OCI-LY1 (cell line): Measurements from ENCODE around the gene RADIL.
"Not testable (repeated sequence)": the region's sequence is repeated elsewhere in the genome, so short reads cannot be mapped to it uniquely, and the experiment has no call there.

Experiments used
- H2AFZ ChIP-seq: fragments of 200-600 bp; sonication (generic), shearing (Covaris generic); 2 replicates; pipeline ENCODE4 v1.6.0; 2014; ENCODE audit warnings: antibody characterized with exemption, mild to moderate bottlenecking, low read length
- H3F3A ChIP-seq: fragments of 200-600 bp; sonication (generic), shearing (Covaris generic); 2 replicates; pipeline ENCODE4 v1.6.0; 2014; ENCODE audit warnings: mild to moderate bottlenecking, antibody characterized with exemption, low read length, moderate library complexity; ENCODE audit not compliant: insufficient read depth
- H3K27ac ChIP-seq: fragments of 200-600 bp; sonication (generic); 2 replicates; pipeline ENCODE4 v1.5.1; 2014; ENCODE audit warnings: low read length, mixed run types, mild to moderate bottlenecking, low read depth; ENCODE audit not compliant: poor library complexity, severe bottlenecking
- H3K27me3 ChIP-seq: fragments of 200-600 bp; sonication (generic); 2 replicates; pipeline ENCODE4 v1.6.0; 2014; ENCODE audit warnings: antibody characterized with exemption, mild to moderate bottlenecking, low read length, moderate library complexity; ENCODE audit not compliant: insufficient read depth
- H3K36me3 ChIP-seq: fragments of 200-600 bp; sonication (generic); 2 replicates; pipeline ENCODE4 v1.6.1; 2014; ENCODE audit warnings: mild to moderate bottlenecking, antibody characterized with exemption, low read length, moderate library complexity, mixed read lengths; ENCODE audit not compliant: insufficient read depth
- H3K4me1 ChIP-seq: fragments of 200-600 bp; sonication (generic); 2 replicates; pipeline ENCODE4 v1.5.1; 2014; ENCODE audit warnings: mild to moderate bottlenecking, low read length, moderate library complexity; ENCODE audit not compliant: insufficient read depth, severe bottlenecking
- H3K4me2 ChIP-seq: fragments of 200-600 bp; sonication (generic), shearing (Covaris generic); 2 replicates; pipeline ENCODE4 v1.6.1; 2014; ENCODE audit warnings: low read length
- H3K4me3 ChIP-seq: fragments of 200-600 bp; sonication (generic); 2 replicates; pipeline ENCODE4 v1.5.1; 2014; ENCODE audit warnings: low read length, low read depth, mild to moderate bottlenecking, mixed read lengths; ENCODE audit not compliant: poor library complexity, severe bottlenecking
- H3K79me2 ChIP-seq: fragments of 200-600 bp; shearing (Covaris generic); 2 replicates; pipeline ENCODE4 v1.6.1; 2016; ENCODE audit warnings: mixed run types, low read length, mixed read lengths; ENCODE audit not compliant: insufficient read depth
- H3K9ac ChIP-seq: fragments of 200-600 bp; sonication (generic), shearing (Covaris generic); 2 replicates; pipeline ENCODE4 v1.6.1; 2014; ENCODE audit warnings: mild to moderate bottlenecking, low read length, mixed read lengths
- H3K9me2 ChIP-seq: fragments of 200-600 bp; sonication (generic), shearing (Covaris generic); 2 replicates; pipeline ENCODE4 v1.6.1; 2014; ENCODE audit warnings: low read depth, mild to moderate bottlenecking, low read length, mixed read lengths
- H3K9me3 ChIP-seq: fragments of 200-600 bp; shearing (Covaris generic); 2 replicates; pipeline ENCODE4 v1.6.1; 2014; ENCODE audit warnings: low read length, mixed read lengths
- H4K20me1 ChIP-seq: fragments of 200-600 bp; sonication (generic), shearing (Covaris generic); 2 replicates; pipeline ENCODE4 v1.6.0; 2016; ENCODE audit warnings: mild to moderate bottlenecking, low read length; ENCODE audit not compliant: insufficient read depth
- EZH2 ChIP-seq: fragments of 200-600 bp; sonication (generic), shearing (Covaris generic); IDR thresholded peaks from 2 replicates; pipeline ENCODE4 v1.8.0; 2017; ENCODE audit warnings: borderline replicate concordance, mixed run types, mild to moderate bottlenecking, antibody characterized with exemption, low read length, moderate library complexity, mixed read lengths
- TF ChIP-seq, protein P1 (sequence below): fragments of 200-600 bp; sonication (generic), shearing (Covaris generic); IDR thresholded peaks from 2 replicates; pipeline ENCODE4 v1.5.1; 2017; ENCODE audit warnings: mild to moderate bottlenecking, antibody characterized with exemption, low read length, moderate library complexity, mixed read lengths

RADIL gene

DNA sequence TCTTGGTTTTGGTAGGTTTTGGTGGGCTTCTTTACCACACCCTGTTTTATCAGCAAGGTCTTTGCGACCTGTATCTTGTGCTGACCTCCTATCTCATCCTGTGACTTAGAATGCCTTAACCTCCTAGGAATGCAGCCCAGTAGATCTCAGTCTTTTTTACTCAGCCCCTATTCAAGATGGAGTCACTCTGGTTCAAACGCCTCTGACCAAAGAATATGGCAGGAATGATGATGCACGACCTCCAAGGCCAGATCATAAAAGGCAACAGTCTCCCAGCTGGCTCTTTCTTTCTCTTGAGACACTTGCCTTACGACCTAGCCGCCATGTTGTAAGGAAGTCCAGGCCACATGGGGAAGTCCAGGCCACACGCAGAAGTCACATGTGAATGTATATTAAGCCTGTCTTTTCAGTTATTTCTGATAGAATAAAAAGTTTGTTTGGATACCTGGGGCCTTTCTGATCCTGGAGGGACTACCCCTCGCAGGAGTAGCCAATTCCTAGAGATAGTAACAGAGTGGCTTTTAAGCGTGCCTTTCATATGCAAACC is 10.5 kb upstream of the RADIL start:
- no peaks in the 10 kb centered on the region for H3F3A ChIP-seq
- no peak overlapping the region for H3K9ac ChIP-seq
- TF ChIP-seq, protein P1, sequence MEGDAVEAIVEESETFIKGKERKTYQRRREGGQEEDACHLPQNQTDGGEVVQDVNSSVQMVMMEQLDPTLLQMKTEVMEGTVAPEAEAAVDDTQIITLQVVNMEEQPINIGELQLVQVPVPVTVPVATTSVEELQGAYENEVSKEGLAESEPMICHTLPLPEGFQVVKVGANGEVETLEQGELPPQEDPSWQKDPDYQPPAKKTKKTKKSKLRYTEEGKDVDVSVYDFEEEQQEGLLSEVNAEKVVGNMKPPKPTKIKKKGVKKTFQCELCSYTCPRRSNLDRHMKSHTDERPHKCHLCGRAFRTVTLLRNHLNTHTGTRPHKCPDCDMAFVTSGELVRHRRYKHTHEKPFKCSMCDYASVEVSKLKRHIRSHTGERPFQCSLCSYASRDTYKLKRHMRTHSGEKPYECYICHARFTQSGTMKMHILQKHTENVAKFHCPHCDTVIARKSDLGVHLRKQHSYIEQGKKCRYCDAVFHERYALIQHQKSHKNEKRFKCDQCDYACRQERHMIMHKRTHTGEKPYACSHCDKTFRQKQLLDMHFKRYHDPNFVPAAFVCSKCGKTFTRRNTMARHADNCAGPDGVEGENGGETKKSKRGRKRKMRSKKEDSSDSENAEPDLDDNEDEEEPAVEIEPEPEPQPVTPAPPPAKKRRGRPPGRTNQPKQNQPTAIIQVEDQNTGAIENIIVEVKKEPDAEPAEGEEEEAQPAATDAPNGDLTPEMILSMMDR: no peak
- TF ChIP-seq EZH2: no peak
- H2AFZ ChIP-seq: no peak overlapping the region
- H4K20me1 ChIP-seq: no peaks in the 10 kb centered on the region
- H3K79me2 ChIP-seq: no peaks in the 10 kb centered on the region
- no peaks in the 10 kb centered on the region for H3K9me2 ChIP-seq
- H3K36me3 ChIP-seq: no peaks in the 10 kb centered on the region
- H3K4me3 ChIP-seq: no peak overlapping the region
- H3K4me2 ChIP-seq: no peak overlapping the region
- H3K4me1 ChIP-seq: no peaks in the 10 kb centered on the region
- no peaks in the 10 kb centered on the region for H3K9me3 ChIP-seq
- no peak overlapping the region for H3K27ac ChIP-seq
- 0 out of 2 replicates have a peak, but pooled peaks cover 3% of the 10 kb centered on the region for H3K27me3 ChIP-seq

DNA sequence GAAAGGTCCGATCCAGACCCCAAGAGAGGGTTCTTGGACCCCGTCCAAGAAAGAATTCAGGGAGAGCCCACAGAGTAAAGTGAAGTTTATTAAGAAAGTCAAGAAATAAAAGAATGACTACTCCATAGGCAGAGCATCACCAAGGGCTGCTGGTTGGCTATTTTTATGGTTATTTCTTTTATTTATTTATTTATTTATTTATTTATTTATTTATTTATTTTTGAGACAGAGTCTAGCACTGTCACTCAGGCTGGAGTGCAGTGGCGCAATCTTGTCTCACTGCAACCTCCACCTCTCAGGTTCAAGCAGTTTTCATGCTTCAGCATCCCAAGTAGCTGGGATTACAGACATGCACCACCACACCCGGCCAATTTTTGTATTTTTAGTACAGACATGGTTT is 9.7 kb upstream of the RADIL start:
- H3K9me2 ChIP-seq, H3K4me2 ChIP-seq, H3K4me3 ChIP-seq, H3K4me1 ChIP-seq, H3K9me3 ChIP-seq, H3K9ac ChIP-seq, H3K36me3 ChIP-seq, H3K79me2 ChIP-seq, H4K20me1 ChIP-seq, H3K27ac ChIP-seq, H2AFZ ChIP-seq, H3K27me3 ChIP-seq, H3F3A ChIP-seq: not testable (repeated sequence)

DNA sequence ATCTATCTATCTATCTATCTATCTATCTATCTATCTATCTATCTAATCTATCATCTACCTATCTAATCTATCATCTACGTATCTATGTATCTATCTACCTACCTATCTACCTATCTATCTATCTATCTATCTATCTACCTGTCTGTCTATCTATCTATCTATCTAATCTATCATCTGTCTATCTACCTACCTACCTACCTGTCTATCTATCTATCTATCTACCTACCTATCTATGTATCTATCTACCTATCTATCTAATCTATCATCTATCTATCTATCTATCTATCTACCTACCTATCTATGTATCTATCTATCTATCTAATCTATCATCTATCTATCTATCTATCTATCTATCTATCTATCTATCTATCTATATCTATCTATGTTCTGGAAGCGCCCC is 8.0 kb upstream of the RADIL start:
- H4K20me1 ChIP-seq, H3K9me2 ChIP-seq, H3F3A ChIP-seq, H3K36me3 ChIP-seq, H3K4me3 ChIP-seq, H2AFZ ChIP-seq, H3K9ac ChIP-seq, H3K4me2 ChIP-seq, H3K9me3 ChIP-seq, H3K4me1 ChIP-seq, H3K79me2 ChIP-seq, H3K27me3 ChIP-seq, H3K27ac ChIP-seq: not testable (repeated sequence)

- no peak overlapping the region for H3K4me2 ChIP-seq
These were observed 6.2 kb upstream of the RADIL start for GRCh38 chr7:4889682-4890081.

More at GRCh38 chr7:4889682-4890081, 6.2 kb upstream of the RADIL start:
- Histone ChIP-seq H3K79me2 (no peaks in the 10 kb centered on the region), H3K27ac (no peak overlapping the region), H3K9me3 (no peaks in the 10 kb centered on the region), H3K9me2 (no peaks in the 10 kb centered on the region), H3K4me1 (no peaks in the 10 kb centered on the region), H2AFZ (no peak overlapping the region), H3K9ac (no peak overlapping the region), H3K36me3 (no peaks in the 10 kb centered on the region), H3F3A (no peaks in the 10 kb centered on the region), H3K27me3 (0 out of 2 replicates have a peak, but pooled peaks cover 3% of the 10 kb centered on the region), H3K4me3 (no peak overlapping the region), H4K20me1 (no peaks in the 10 kb centered on the region)
- TF ChIP-seq, protein P1: no peak
- TF ChIP-seq EZH2: no peak
